HG02840 (cell line): ENCODE measurements around the gene CDH26.
A peak's percentile ranks its signal among the peaks of the same experiment; 100 is the strongest.
"Not testable (repeated sequence)": the region's sequence is repeated elsewhere in the genome, so short reads cannot be mapped to it uniquely, and the experiment has no call there.

Source experiments
- ATAC-seq: cut with Tn5 transposase; IDR thresholded peaks from one replicate; pipeline ENCODE4 v1.9.1; 2021; ENCODE audit warnings: mild to moderate bottlenecking, moderate library complexity, moderate number of reproducible peaks; ENCODE audit not compliant: unreplicated experiment, low FRiP score

Gene CDH26

DNA sequence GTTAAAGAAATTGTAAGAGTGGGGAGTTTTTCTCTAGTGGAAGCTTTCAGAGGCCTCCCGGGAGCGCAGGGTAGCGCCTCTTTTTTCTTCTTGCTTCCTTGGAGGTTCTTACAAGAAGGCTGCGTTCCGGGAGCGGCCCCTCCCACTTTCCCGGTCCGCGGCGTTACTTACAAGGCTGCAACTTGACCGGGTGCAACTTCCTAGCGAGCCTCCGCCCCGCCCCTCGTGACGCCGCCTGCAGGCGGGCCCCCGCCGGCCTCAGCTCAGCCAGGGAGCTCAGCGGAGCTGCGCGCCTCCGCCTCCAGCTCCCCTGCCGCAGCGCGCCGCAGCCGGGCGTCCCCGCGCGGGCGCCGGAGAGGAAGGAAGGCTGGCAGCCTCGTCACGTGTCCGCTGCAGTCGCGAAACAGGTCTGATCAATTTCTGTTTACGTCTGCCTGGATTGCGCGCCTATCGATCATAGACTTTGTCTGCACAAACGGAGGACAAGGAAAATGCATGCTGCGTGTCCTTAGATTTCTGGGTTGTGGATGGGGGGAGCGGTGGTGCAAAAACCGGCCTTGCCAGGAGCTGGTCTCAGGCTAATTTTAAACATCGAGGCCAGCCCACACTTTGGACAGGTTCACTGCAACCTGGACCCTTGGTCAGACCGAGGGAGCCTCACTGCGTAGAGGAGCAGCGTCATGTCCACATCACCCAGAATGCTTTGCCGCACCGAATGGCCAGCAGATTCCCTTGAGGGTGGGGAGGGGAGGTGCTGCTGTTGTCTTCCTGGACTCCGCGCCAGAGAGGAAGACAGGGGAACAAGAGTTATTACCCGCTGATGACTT, 17.9 kb upstream of the CDH26 start, which contains the start of the genes FAM217B and PPP1R3D:
Gene FAM217B (plus strand): TSS at position 261 of the 827 bp plus-strand sequence. CDS start 3,555 bp downstream, outside the sequence.
Gene PPP1R3D (minus strand): TSS at position 177 of the 827 bp plus-strand sequence. CDS start 374 bp downstream, outside the sequence.
- ATAC-seq = peak; percentile 95

DNA sequence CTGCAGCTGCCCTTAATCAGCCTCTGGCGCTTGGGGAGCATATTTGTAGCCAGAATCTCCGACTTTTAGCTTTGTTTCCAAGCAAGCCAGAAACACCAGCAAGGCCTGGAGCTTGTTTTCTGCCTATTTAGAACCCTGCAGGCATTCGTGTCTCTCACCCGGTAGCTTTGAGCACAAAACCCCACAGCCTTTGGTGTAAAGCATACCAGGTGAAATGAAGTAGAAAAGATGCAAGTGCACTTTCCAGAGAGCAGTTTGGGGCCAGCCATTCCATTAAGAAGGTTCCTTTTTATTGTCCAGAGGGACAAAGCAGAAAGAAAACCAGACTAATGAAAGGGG, 17.3 kb upstream of the CDH26 start:
- no peak for ATAC-seq

DNA sequence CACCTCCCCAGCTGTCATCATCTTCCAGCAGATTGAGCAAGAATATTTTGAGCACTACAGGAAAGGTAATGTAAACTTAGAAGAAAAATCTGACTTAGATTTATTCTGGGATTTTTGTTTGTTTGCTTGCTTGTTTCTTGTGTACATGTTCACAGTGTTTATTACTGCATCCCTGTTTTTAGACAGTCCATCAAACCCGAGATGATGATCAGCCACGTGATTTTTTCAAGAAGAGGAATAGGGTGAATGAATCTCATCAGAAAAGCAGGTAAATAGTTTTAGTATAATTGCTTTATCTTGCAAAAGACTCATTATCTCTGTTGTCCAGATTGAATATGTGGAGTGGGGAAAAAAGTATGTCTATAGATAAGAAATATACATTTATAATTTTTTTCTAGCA, 16.0 kb upstream of the CDH26 start:
- ATAC-seq = no peak

DNA sequence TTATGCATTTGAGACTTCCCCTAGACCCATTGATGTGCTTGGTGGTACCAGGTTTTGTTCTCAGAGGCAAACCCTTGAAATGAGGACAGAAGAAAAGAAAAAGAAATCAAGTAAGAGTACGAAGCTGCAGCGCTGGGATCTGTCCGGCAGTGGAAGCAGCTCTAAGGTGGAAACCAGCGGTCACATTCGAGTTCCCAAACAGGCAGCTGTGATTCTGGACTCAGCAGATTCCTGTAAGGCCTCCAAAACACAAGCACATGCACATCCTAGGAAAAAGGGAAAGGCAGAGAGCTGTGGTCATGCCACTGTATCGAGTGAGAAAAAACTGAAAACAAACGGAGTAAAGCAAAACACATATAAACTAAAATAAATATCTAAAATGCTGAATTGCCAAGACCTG, 13.5 kb upstream of the CDH26 start:
- no peak for ATAC-seq

DNA sequence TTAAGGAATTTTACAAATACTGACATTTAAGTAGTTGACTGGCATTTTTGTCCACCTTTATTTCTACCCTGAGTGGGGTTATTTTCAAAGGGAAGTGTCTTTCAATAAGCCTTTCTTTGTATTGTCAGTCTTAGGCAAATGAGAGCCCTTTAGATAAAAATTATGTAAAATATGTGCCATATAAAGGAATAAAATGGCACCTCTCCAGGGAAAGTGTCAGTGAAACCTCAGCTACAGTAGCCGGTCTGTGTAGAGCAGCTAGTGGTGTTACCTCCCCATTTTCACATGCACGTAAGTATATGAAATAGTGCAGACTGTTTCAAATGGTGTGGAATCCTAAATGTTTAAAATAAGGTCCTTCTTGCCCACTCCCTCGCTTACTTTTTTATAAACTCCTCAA, 13.0 kb upstream of the CDH26 start:
- ATAC-seq = no peak

DNA sequence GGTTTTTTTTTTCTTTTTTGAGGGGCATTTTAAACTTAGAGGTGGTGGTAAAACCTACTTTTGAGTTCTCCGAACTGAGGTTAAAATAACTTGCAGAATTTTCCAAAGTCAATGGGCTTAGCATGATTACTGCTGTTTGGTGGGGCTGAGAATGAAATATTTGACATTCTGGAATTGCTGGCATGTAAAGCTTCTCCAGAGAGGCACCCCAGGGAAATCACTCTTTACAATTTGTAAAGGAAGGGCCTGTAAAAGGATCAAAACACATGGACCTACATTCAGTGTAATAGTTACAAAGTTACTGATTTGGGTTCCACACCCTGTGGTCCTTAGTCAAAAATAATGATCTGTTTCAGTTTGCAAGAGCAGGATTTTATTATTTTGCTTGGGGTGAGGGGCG, 12.5 kb upstream of the CDH26 start:
- ATAC-seq = no peak

DNA sequence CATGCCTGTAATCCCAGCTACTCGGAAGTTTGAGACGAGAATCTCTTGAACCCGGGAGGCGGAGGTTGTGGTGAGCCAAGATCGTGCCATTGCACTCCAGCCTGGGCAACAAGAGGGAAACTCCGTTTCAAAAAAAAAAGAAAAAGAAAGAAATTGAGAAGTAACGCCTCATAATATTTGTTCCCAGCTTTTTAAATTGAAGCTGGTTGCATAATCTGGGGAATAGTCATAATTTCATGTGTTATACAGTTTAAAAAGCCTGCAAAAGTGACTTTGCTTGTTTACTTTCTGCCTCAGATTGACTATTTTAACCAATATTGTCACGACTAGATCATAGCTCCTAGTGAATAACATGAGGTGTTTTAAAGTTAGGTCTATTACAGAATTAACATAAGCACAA, 10.8 kb upstream of the CDH26 start:
- ATAC-seq = no peak

DNA sequence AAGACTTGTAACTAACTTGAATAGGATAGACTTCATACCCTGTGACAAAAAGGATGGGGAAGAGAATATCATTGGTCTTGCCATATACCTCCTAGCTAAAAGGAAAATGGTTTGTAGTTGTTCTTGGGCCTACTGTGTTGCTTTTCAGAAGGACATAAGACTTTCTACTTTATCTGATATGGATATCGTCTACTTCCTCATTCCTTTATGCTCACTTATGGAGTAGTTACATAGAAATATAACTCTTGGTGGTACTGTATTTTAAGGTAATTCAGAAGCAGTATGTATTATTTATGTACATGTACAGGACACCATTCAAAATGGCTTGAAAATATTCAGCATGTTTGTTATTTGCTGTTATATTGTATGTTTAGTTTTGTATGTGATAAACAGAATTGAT, 10.0 kb upstream of the CDH26 start:
- no peak for ATAC-seq

DNA sequence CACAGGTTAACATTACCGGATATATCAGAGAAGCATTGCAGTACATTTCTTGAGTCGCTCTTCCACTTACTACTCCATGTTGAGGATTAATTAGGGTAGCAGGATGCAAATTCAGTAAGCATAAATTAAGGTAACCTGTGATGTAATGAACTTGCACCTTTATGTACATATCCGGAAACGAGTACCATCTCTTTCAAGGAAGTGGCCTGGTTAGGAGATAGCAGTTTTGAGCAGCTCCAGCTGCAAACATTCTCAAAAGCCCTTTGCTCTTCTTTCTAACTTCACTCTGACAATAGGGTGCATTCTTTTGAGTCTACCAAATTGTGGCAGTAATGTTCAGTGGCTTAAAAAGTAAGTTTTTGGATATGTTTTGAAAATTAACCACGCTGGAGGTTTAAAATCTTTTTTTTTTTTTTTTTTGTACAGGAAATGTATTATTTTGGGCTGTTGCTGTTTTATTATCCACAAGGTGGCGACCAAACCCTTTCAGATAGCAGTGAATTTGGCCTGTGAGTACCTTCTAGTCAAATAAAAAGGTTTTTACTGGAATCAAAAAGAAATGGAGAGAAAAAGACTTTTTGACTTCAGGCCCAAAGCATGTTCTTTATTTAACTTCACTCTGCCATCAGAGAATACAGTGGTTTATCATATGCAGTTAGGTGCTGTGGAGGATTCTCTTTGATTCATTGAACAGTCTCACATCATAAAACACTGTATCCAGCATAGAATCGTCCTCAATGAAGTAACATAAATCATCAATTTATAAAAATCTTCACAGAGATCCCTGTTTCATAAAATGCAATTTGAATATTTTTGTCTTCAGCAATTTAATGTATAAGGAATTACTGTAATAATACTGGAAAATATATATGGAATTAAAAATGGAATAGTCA, 9.1 kb upstream of the CDH26 start:
- ATAC-seq = no peak

DNA sequence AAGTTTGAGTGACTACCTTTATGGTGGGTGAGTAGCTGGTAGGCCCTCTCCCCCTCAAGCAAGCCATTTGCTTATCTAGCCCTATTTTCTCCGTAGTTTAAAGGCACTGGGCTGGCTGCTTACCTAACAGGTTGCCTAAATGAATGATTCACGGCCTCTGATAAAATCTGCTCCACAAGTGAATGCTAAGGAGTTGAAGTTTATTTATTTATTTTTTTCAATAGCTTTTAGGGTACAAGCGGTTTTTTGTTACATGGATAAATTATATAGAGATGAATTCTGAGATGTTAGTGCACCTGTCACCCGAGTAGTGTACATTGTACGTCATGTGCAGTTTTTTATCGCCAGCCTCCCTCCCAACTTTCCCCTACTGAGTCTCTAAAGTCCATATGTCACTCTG, 8.3 kb upstream of the CDH26 start:
- no peak for ATAC-seq

DNA sequence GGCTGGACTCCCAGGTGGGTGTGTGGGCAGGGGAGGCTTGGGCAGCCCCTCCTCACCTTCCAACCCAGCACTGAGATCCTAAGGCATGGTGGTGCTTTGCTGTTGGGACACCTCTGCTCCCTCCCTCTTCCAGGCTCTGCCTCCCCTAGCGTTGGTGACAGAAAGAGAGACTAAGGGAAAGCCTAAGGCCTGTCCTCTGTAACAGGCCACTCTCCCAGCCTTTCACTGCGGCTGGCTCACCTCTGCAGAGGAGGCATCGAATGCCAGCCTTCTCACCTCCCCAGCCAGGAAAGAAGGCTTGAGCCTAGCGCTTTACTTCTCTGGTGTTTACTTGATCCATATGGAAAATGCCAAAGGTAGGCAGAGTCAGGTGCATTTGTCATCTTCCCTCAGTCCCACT, 3.5 kb upstream of the CDH26 start:
- no peak for ATAC-seq

DNA sequence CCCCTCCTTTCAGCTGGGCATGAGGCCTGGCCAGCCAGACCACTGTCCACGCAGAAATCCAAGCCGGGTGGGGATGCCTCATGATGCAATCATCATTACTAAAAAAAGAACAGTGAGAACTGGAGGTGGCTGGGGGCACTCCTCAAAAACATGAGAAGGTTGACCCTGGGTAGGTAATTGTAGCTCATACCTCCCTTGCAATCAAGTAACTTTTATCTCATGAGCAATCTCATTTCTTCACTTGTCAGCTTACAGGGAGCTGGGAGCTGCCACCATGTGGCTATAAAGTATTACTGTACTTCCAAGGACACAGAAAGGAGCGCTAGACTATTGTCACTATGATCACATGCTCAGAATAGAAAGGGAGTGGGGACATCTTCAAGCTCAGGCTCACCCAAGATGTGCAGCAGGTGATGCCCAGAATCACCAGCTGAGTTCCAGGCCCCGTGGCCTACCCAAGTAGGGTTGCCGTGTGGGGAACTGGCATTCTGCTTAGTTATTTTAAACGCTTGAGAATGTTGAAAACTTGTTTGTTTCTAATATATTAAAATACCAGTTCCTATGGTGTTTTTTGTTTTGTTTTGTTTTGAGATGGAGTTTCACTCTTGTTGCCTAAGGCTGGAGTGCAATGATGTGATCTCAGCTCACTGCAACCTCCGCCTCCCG, 3.0 kb upstream of the CDH26 start:
- no peak for ATAC-seq

DNA sequence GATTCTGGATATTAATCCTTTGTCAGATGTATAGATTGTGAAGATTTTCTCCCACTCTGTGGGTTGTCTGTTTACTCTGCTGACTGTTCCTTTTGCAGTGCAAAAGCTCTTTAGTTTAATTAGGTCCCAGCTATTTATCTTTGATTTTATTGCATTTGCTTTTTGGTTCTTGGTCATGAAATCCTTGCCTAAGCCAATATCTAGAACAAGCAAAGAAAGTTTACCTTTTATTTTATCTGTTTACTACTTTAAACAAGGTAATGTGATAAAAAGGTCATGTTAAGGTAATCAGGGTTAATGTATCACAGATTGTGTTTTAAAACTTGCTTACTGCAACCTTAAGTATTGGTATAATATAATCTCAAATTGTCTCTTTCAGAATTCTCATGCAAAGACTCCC, 655 bp upstream of the CDH26 start:
- ATAC-seq = not testable (repeated sequence)

DNA sequence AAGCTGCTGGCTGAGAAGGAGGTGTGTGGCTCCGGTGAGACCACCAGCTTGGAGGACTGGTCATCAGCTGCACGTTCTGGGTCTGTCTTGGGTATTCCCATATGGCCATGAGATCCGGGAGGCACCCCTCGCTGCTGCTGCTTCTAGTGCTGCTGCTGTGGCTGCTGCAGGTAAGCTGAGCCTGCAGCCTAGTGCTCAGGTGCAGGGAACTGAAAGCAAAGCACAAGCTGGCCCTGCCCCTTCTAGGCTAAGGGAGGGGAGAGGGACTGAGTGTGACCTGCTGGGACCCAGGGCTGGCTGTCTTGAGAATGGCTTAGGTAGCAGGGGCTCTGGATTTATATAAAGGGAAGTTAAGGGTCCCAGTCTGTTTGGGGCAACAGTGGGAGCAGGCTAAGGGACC, 403 bp downstream of the CDH26 start:
- ATAC-seq = no peak

DNA sequence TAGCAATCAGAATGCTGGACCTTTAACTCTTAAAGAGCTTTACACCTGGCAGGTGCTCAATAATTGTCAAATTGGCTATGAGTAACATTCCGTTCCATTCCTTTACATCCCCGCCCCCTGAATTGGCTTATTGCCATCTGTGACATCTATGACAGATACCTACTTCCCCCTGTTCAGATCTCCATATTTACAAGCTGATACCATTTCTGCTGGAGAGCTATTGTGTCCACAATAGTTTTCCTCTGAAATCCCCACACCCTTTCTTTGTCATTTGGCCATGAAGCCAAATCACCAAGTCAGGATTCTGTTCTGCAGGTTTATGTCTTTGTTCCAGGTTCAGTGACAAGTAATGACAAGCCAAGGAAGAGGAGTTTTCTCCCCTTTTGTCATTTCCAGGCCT, 3.2 kb downstream of the CDH26 start:
- no peak for ATAC-seq

DNA sequence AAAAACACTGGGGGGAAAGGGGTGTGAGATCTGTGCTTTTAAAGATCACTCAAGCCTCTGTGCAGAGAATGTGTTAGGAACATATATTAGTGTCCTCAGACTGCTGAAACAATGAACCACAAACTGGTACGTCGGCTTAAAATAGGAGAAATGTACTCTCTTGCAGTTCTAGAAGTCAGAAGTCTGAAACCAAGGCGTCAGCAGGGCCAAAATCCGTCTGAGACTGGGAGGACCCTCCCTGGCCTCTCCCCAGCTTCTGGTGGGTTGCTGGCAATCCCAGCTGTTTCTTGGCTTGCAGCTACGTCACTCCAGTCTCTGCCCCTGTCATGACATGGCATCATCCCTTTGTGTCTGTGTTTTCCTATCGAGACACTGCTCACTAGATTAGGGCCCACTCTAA, 3.9 kb downstream of the CDH26 start:
- ATAC-seq = no peak

DNA sequence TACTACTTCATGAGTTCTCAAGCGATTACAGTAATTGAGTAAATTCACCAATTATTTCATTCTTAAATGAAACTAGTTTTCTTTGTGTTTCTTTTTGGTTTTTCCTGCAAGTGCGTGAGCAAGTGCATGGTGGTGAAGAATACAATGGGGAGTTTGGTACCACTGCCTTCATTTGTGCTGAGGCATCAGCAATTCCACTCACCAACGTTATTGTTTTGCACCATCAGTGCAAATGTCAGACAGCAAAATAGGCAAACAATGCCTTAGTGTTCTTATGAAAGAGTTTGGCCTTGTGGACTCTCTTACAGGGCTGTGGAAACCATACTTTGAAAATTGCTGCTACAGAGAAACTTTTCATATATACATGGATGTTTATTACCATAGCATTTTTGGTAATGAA, 8.2 kb downstream of the CDH26 start:
- no peak for ATAC-seq

DNA sequence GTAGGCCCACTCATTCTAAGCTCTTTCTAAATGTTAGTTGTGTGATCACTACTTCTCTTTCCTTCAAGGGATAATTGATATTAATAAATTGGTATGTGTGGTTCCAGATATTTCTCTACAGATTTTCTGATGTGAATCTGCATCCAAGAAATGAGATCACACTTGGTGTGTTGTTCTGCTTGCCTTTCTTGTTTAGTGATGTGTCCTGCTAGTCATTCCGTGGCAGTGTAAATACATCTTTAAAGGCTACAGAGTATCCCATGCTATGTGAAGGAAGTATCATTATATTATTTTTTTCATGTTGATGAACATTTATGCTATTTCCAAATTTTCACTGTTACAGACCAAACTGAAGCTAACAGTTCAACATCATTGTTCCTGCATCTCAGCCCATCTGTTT, 13.2 kb downstream of the CDH26 start:
- ATAC-seq = no peak

DNA sequence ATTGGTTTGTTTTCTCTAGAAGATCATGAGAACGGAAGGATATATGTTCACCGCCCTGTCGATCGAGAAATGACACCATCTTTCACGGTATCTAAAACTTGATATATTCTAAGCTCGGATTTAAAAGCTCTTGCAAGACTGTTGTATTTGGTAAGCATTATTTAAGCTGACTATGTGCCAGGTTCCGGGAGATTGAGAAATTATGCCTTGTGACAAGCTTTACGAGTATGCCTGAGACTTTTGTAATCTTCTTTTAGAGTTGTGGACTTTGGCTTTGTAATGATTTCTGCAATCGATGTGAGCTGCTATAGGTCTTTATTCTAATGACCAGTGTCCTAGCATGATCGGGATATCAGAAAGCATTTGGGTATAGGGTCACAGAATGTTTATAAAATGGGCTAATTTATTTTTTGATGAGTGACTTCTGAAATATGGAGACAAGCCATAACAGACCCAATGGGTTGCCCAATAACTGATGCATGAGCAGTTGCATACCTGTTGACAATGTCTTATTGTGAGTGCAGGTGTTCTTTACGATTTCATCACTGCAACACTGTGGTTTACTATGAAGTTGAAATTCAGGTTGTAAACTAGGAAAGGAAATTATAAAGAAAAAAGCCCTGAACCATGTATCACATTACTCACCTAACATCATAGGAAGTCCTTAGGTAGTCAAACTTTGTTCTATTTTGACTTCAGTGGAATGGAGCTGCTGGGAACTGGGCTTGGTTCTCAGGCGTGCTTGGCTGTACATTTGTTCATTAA, 14.0 kb downstream of the CDH26 start:
- no peak for ATAC-seq

DNA sequence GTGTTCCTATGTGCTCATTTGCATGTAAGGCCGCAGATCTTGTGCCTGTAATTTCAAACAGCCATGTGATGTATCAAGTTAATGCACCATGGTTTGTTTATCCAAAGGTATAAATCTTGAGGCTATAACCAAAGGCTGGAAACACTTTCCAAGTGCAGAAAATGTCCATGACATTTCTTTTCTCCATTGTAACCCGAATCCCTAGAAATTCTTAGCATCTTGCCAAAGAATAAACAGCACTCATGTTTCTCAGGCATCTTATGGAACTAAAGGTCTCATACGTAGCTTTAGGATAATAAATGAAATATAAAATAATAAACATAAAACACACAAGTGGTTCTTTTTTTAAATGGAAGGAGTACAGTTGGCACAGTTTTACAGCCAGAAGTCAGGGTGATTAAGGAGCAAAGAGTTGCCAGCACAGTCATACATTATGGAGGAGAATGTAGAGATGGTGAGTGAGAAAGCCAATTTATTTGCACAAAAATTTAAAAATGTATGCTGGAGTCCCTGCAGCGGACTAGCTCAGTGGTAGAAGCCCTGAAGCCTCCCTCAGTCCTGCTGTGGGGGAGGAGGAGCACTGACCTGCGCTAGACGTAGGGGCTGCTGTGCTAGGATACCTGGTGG, 18.0 kb downstream of the CDH26 start:
- ATAC-seq = no peak
